Trophoblast cell (in vitro differentiated cells and primary cell): ENCODE measurements around the gene CEP68.
"Not testable (repeated sequence)": the region's sequence is repeated elsewhere in the genome, so short reads cannot be mapped to it uniquely, and the experiment has no call there.

Experiments
- DNase-seq, 2 donors: peaks; one replicate each; pipeline ENCODE4 v3.0.0-alpha.2; 2016
- H2AFZ ChIP-seq: 2 replicates; pipeline ENCODE4 v1.6.1; 2013; ENCODE audit warnings: low read length, moderate library complexity, mild to moderate bottlenecking; ENCODE audit not compliant: insufficient read depth, poor library complexity
- H2AK5ac ChIP-seq: 2 replicates; pipeline ENCODE4 v1.6.1; 2013; ENCODE audit warnings: mild to moderate bottlenecking, low read length
- H2BK120ac ChIP-seq: 2 replicates; pipeline ENCODE4 v1.6.1; 2013; ENCODE audit warnings: low read length, mild to moderate bottlenecking, moderate library complexity; ENCODE audit not compliant: insufficient read depth, poor library complexity
- H2BK12ac ChIP-seq: 2 replicates; pipeline ENCODE4 v1.6.1; 2013; ENCODE audit warnings: mild to moderate bottlenecking, low read length, moderate library complexity
- H2BK5ac ChIP-seq: 2 replicates; pipeline ENCODE4 v1.6.1; 2013; ENCODE audit warnings: low read length, low read depth, moderate library complexity, mild to moderate bottlenecking; ENCODE audit not compliant: poor library complexity
- H3K14ac ChIP-seq: 2 replicates; pipeline ENCODE4 v1.6.1; 2013; ENCODE audit warnings: mild to moderate bottlenecking, low read length
- H3K18ac ChIP-seq: 2 replicates; pipeline ENCODE4 v1.6.1; 2013; ENCODE audit warnings: mild to moderate bottlenecking, low read length
- H3K23ac ChIP-seq: 2 replicates; pipeline ENCODE4 v1.6.1; 2013; ENCODE audit warnings: low read length
- H3K27ac ChIP-seq: 2 replicates; pipeline ENCODE4 v1.5.1; 2013; ENCODE audit warnings: low read depth, mild to moderate bottlenecking, inconsistent platforms, low read length, moderate library complexity
- H3K27me3 ChIP-seq: 2 replicates; pipeline ENCODE4 v1.6.1; 2013; ENCODE audit warnings: inconsistent platforms, mild to moderate bottlenecking, low read length, moderate library complexity; ENCODE audit not compliant: insufficient read depth
- H3K36me3 ChIP-seq, 2 experiments: 1 replicate in 1 of 2; 2 replicates in 1 of 2; pipeline ENCODE4 v1.6.1; 2013; ENCODE audit warnings: low read length in 2 of 2, mild to moderate bottlenecking in 2 of 2, moderate library complexity in 1 of 2; ENCODE audit not compliant: insufficient read depth in 2 of 2, control insufficient read depth in 1 of 2
- H3K4ac ChIP-seq: 2 replicates; pipeline ENCODE4 v1.6.1; 2013; ENCODE audit warnings: low read depth, mild to moderate bottlenecking, low read length, moderate library complexity
- H3K4me1 ChIP-seq, 2 experiments: 1 replicate in 1 of 2; 2 replicates in 1 of 2; pipeline ENCODE4 v1.6.1; 2013; ENCODE audit warnings: low read length in 2 of 2, mild to moderate bottlenecking in 2 of 2, moderate library complexity in 1 of 2; ENCODE audit not compliant: insufficient read depth in 2 of 2, control insufficient read depth in 1 of 2
- H3K4me2 ChIP-seq: 2 replicates; pipeline ENCODE4 v1.6.1; 2013; ENCODE audit warnings: inconsistent platforms, mild to moderate bottlenecking, low read length, moderate library complexity
- H3K4me3 ChIP-seq: 2 replicates; pipeline ENCODE4 v1.5.1; 2013; ENCODE audit warnings: mild to moderate bottlenecking, low read depth, low read length, inconsistent platforms
- H3K79me1 ChIP-seq: one replicate; pipeline ENCODE4 v1.6.1; 2013; ENCODE audit warnings: low read length
- H3K79me2 ChIP-seq: 2 replicates; pipeline ENCODE4 v1.6.1; 2013; ENCODE audit warnings: low read length, mild to moderate bottlenecking; ENCODE audit not compliant: control insufficient read depth, insufficient read depth, poor library complexity
- H3K9ac ChIP-seq: 2 replicates; pipeline ENCODE4 v1.6.1; 2013; ENCODE audit warnings: mild to moderate bottlenecking, low read length
- H3K9me3 ChIP-seq: 2 replicates; pipeline ENCODE4 v1.6.1; 2013; ENCODE audit warnings: low read depth, mild to moderate bottlenecking, control low read depth, inconsistent platforms, low read length; ENCODE audit not compliant: insufficient read depth
- H4K12ac ChIP-seq: 2 replicates; pipeline ENCODE4 v1.6.1; 2013; ENCODE audit warnings: low read depth, mild to moderate bottlenecking, low read length, moderate library complexity
- H4K8ac ChIP-seq: 2 replicates; pipeline ENCODE4 v1.6.1; 2013; ENCODE audit warnings: low read depth, mild to moderate bottlenecking, low read length, moderate library complexity
- H4K91ac ChIP-seq: one replicate; pipeline ENCODE4 v1.6.1; 2013; ENCODE audit warnings: low read depth, mild to moderate bottlenecking, low read length, moderate library complexity
- WGBS: extraction: QIAGEN DNeasy Blood & Tissue Kit; methylation state at CpG from one replicate; pipeline ENCODE4 v1.1.7; 2013; ENCODE audit warnings: missing lambda C conversion rate; ENCODE audit not compliant: insufficient read length, insufficient coverage; ENCODE audit errors: extremely low coverage; 5-methylcytosine and 5-hydroxymethylcytosine counted together

Gene CEP68

GRCh38 chr2:65020251-65020650, 36.0 kb upstream of the CEP68 start:
- not testable (repeated sequence) for H3K9me3 ChIP-seq, H4K12ac ChIP-seq, H3K18ac ChIP-seq, H3K79me2 ChIP-seq, H4K91ac ChIP-seq, H3K27me3 ChIP-seq, H3K36me3 ChIP-seq, H3K79me1 ChIP-seq, H3K4ac ChIP-seq, H3K4me3 ChIP-seq, H3K23ac ChIP-seq, H3K14ac ChIP-seq, H2BK5ac ChIP-seq, H3K27ac ChIP-seq, H3K9ac ChIP-seq, H2AK5ac ChIP-seq, H2AFZ ChIP-seq, DNase-seq, H2BK120ac ChIP-seq, H4K8ac ChIP-seq, H3K4me2 ChIP-seq, H2BK12ac ChIP-seq
- peaks cover 10 to 18% of the 10 kb centered on the region in 2 experiments for H3K4me1 ChIP-seq
- no CpG with 5 or more reads among the region's 1 CpG for WGBS

- no peaks in the 10 kb centered on the region for H3K79me2 ChIP-seq
- H3K18ac ChIP-seq: no peak overlapping the region
- no peak overlapping the region for H3K14ac ChIP-seq
- H3K4me1 ChIP-seq: peaks cover 10 to 18% of the 10 kb centered on the region in 2 experiments
- H3K9me3 ChIP-seq: no peaks in the 10 kb centered on the region
- peaks cover 4% of the 10 kb centered on the region for H3K79me1 ChIP-seq
- no peak overlapping the region for H3K9ac ChIP-seq
- no peak overlapping the region for H2BK5ac ChIP-seq
- no peak overlapping the region for H3K23ac ChIP-seq
- H3K4me2 ChIP-seq: no peak overlapping the region
- H4K12ac ChIP-seq: no peak overlapping the region
- no CpG with 5 or more reads among the region's 11 CpGs for WGBS
- H3K4ac ChIP-seq: no peak overlapping the region
- H3K27ac ChIP-seq: no peak overlapping the region
- H2AK5ac ChIP-seq: peak overlapping the region; percentile 9
- no peaks in the 10 kb centered on the region for H3K36me3 ChIP-seq
- peak overlapping the region; percentile 40 for H2BK12ac ChIP-seq
- H2AFZ ChIP-seq: no peak overlapping the region
- no peaks in the 10 kb centered on the region for H3K27me3 ChIP-seq
- H3K4me3 ChIP-seq: no peak overlapping the region
- peak overlapping the region; percentile 22 for H4K91ac ChIP-seq
- no peak overlapping the region for H4K8ac ChIP-seq
- no peak overlapping the region for H2BK120ac ChIP-seq
- no peak for DNase-seq
Measured at GRCh38 chr2:65020943-65021528, 35.2 kb upstream of the CEP68 start.

GRCh38 chr2:65021709-65022108, 34.5 kb upstream of the CEP68 start:
- no peaks in the 10 kb centered on the region for H3K9me3 ChIP-seq
- H3K4me1 ChIP-seq: peaks cover 10 to 18% of the 10 kb centered on the region in 2 experiments
- no peak overlapping the region for H4K12ac ChIP-seq
- no peak overlapping the region for H2BK5ac ChIP-seq
- H3K18ac ChIP-seq: no peak overlapping the region
- H2BK120ac ChIP-seq: no peak overlapping the region
- H3K4me3 ChIP-seq: no peak overlapping the region
- peaks cover 4% of the 10 kb centered on the region for H3K79me1 ChIP-seq
- no peak overlapping the region for H3K9ac ChIP-seq
- H4K91ac ChIP-seq: no peak overlapping the region
- H2BK12ac ChIP-seq: no peak overlapping the region
- no peak for DNase-seq
- H3K36me3 ChIP-seq: no peaks in the 10 kb centered on the region
- H3K27ac ChIP-seq: no peak overlapping the region
- H3K79me2 ChIP-seq: no peaks in the 10 kb centered on the region
- no peaks in the 10 kb centered on the region for H3K27me3 ChIP-seq
- H2AFZ ChIP-seq: no peak overlapping the region
- no CpG with 5 or more reads among the region's 4 CpGs for WGBS
- H3K23ac ChIP-seq: no peak overlapping the region
- H3K4me2 ChIP-seq: no peak overlapping the region
- no peak overlapping the region for H4K8ac ChIP-seq
- H3K4ac ChIP-seq: no peak overlapping the region
- H3K14ac ChIP-seq: no peak overlapping the region
- H2AK5ac ChIP-seq: no peak overlapping the region

GRCh38 chr2:65022189-65022588, 34.0 kb upstream of the CEP68 start:
- Histone ChIP-seq H3K4me2 (no peak overlapping the region), H2AFZ (no peak overlapping the region), H3K79me2 (no peaks in the 10 kb centered on the region), H3K23ac (no peak overlapping the region), H4K12ac (no peak overlapping the region), H2BK5ac (no peak overlapping the region), H4K8ac (no peak overlapping the region), H3K9me3 (no peaks in the 10 kb centered on the region), H3K14ac (no peak overlapping the region), H3K79me1 (peaks cover 4% of the 10 kb centered on the region), H3K36me3 (no peaks in the 10 kb centered on the region), H3K18ac (no peak overlapping the region), H3K27ac (no peak overlapping the region), H2BK120ac (no peak overlapping the region), H3K27me3 (no peaks in the 10 kb centered on the region), H4K91ac (no peak overlapping the region), H2AK5ac (no peak overlapping the region), H3K4ac (no peak overlapping the region), H2BK12ac (no peak overlapping the region), H3K4me1 (peaks cover 10 to 18% of the 10 kb centered on the region in 2 experiments), H3K4me3 (no peak overlapping the region), H3K9ac (no peak overlapping the region)
- DNase-seq: no peak
- WGBS: no CpG with 5 or more reads among the region's 6 CpGs
